Panc1 (cell line): ENCODE data around the gene STMN1. TPM values are rescaled to one million over a fixed set of nuclear protein-coding genes. Genes with fewer than 3 reads are reported as not detected.

Experiments
- ATAC-seq: fragments of 200-7000 bp; cut with Tn5 transposase; 2 replicates; pipeline ENCODE4 v1.9.1; 2020; ENCODE audit warnings: mild to moderate bottlenecking, moderate library complexity
- BruUV-seq: library from RNA; stranded (reverse); fragments of 400-500 nt; replicated peaks from 2 replicates; lab custom pipeline; 2021; lab: Mats Ljungman, UMichigan
- CTCF ChIA-PET: fragments of 300-600 bp; sonication (Branson Sonifier 250); formaldehyde crosslinking; loops from one replicate; lab custom pipeline; 2022; ENCODE audit warnings: antibody characterized with exemption; lab: Charles Lee
- POLR2A ChIA-PET: fragments of 300-600 bp; sonication (Branson Sonifier 250); formaldehyde crosslinking; loops from one replicate; lab custom pipeline; 2022; ENCODE audit warnings: antibody characterized with exemption; lab: Charles Lee
- DNase-seq: peaks from one replicate; pipeline ENCODE4 v3.0.0-alpha.2; 2010; ENCODE audit warnings: low read depth, low spot score
- H3K27ac ChIP-seq: 2 replicates; pipeline ENCODE4 v1.5.1; 2011; ENCODE audit warnings: mild to moderate bottlenecking, low read length, inconsistent platforms
- H3K27me3 ChIP-seq: fragments of 200-500 bp; sonication (Bioruptor generic); 2 replicates; pipeline ENCODE4 v1.6.0; 2014; ENCODE audit warnings: low read length, inconsistent platforms; ENCODE audit not compliant: control insufficient read depth, insufficient read depth
- H3K36me3 ChIP-seq: fragments of 200-500 bp; sonication (Bioruptor generic); 2 replicates; pipeline ENCODE4 v1.5.1; 2014; ENCODE audit warnings: inconsistent platforms, mild to moderate bottlenecking, low read length, moderate library complexity; ENCODE audit not compliant: control insufficient read depth, insufficient read depth
- H3K4me1 ChIP-seq: 2 replicates; pipeline ENCODE4 v1.5.1; 2011; ENCODE audit warnings: inconsistent platforms, mild to moderate bottlenecking, low read length, moderate library complexity; ENCODE audit not compliant: control insufficient read depth, insufficient read depth
- H3K4me3 ChIP-seq, 2 experiments: 2 replicates each; pipeline ENCODE4 v1.5.1; 2011 to 2012; ENCODE audit warnings: low read depth in 2 of 2, low read length in 2 of 2, mild to moderate bottlenecking in 2 of 2, inconsistent platforms in 1 of 2, moderate library complexity in 1 of 2
- H3K9me3 ChIP-seq: fragments of 200-500 bp; sonication (Bioruptor generic); 2 replicates; pipeline ENCODE4 v1.5.1; 2014; ENCODE audit warnings: low read depth, mild to moderate bottlenecking, inconsistent platforms, low read length, moderate library complexity; ENCODE audit not compliant: control insufficient read depth, insufficient read depth
- CTCF ChIP-seq: fragments of 450-650 bp; IDR thresholded peaks from 2 replicates; pipeline ENCODE4 v1.5.1; 2017; ENCODE audit warnings: mild to moderate bottlenecking
- POLR2AphosphoS5 ChIP-seq: IDR thresholded peaks from 2 replicates; pipeline ENCODE4 v1.6.1; 2012; ENCODE audit warnings: mild to moderate bottlenecking, low read depth, low read length, moderate library complexity
- REST ChIP-seq, 2 experiments: IDR thresholded peaks; 2 replicates each; pipeline ENCODE4 v1.6.1; 2011 to 2012; ENCODE audit warnings: low read depth in 2 of 2, control low read depth in 1 of 2, low read length in 1 of 2, mild to moderate bottlenecking in 1 of 2, moderate library complexity in 1 of 2; ENCODE audit not compliant: insufficient read depth in 1 of 2
- SIN3A ChIP-seq: IDR thresholded peaks from 2 replicates; pipeline ENCODE4 v1.6.1; 2012; ENCODE audit warnings: low read depth, mild to moderate bottlenecking, low read length, moderate library complexity, borderline replicate concordance; ENCODE audit not compliant: insufficient read depth
- TCF7L2 ChIP-seq: IDR thresholded peaks from 2 replicates; pipeline ENCODE4 v1.6.1; 2011; ENCODE audit warnings: mild to moderate bottlenecking, low read depth, low read length, inconsistent platforms
- in situ Hi-C: cut with HindIII; loops from 2 replicates; pipeline ENCODE4 v1.10.0; 2016; ENCODE audit warnings: low sequenced_read_pairs, low pct_unique_long_range_greater_than_20kb
- intact Hi-C: fragments of 100-400 bp; cut with micrococcal nuclease; formaldehyde crosslinking; loops from one replicate; pipeline ENCODE4 v1.10.0; 2022; ENCODE audit not compliant: unreplicated experiment
- total RNA-seq: library from RNA; stranded (reverse); gene quantifications from one replicate; pipeline ENCODE4 v1.2.1, GENCODE V29; 2021; ENCODE audit not compliant: unreplicated experiment

Gene STMN1
- total RNA-seq, 1 experiment from 2014 or later, result 316 TPM

- TF ChIP-seq POLR2AphosphoS5, result no peak
- TF ChIP-seq SIN3A, result no peak
- no peak for TF ChIP-seq CTCF
- TF ChIP-seq TCF7L2, result no peak
- no peak for TF ChIP-seq REST (IDR thresholded peaks at IDR 0.05; ENCODE audit: insufficient read depth in 1 of 2, low read depth in 2 of 2, low read length in 1 of 2)
- DNase-seq, result no peak
- ChIA-PET CTCF (no interaction called here), POLR2A (no interaction called here)
- Histone ChIP-seq H3K27me3 (no peaks in the 10 kb centered on the region), H3K4me3 (no peak overlapping the region), H3K27ac (peak overlapping the region; percentile 20; the same call in 1 of the 2 replicates), H3K4me1 (peaks cover 43% of the 10 kb centered on the region), H3K9me3 (no peaks in the 10 kb centered on the region), H3K36me3 (no peaks in the 10 kb centered on the region; the same call in 1 of the 2 replicates)
- in situ Hi-C loops (no loop called here), intact Hi-C loops (no loop called here)
- BruUV-seq, result no TSS peak
- ATAC-seq, result no peak
These were observed 33.1 kb downstream of the STMN1 start for GRCh38 chr1:25873120-25873519.

- Histone ChIP-seq H3K4me1 (peaks cover 43% of the 10 kb centered on the region), H3K9me3 (no peaks in the 10 kb centered on the region), H3K27ac (peak overlapping the region; percentile 20; the same call in 1 of the 2 replicates), H3K27me3 (no peaks in the 10 kb centered on the region), H3K36me3 (no peaks in the 10 kb centered on the region; the same call in 1 of the 2 replicates), H3K4me3 (no peak overlapping the region)
- intact Hi-C loops (no loop called here), in situ Hi-C loops (no loop called here)
- TF ChIP-seq POLR2AphosphoS5 (no peak), REST (IDR thresholded peaks at IDR 0.05; ENCODE audit: insufficient read depth in 1 of 2, low read depth in 2 of 2, low read length in 1 of 2) (no peak), TCF7L2 (no peak), CTCF (no peak), SIN3A (no peak)
- BruUV-seq, result TSS peak; percentile 48
- ChIA-PET CTCF (no interaction called here), POLR2A (no interaction called here)
- no peak for ATAC-seq
- no peak for DNase-seq
These were observed 33.5 kb downstream of the STMN1 start for GRCh38 chr1:25872713-25873112.
